ENCODE measurements around the gene PCID2.

DNA sequence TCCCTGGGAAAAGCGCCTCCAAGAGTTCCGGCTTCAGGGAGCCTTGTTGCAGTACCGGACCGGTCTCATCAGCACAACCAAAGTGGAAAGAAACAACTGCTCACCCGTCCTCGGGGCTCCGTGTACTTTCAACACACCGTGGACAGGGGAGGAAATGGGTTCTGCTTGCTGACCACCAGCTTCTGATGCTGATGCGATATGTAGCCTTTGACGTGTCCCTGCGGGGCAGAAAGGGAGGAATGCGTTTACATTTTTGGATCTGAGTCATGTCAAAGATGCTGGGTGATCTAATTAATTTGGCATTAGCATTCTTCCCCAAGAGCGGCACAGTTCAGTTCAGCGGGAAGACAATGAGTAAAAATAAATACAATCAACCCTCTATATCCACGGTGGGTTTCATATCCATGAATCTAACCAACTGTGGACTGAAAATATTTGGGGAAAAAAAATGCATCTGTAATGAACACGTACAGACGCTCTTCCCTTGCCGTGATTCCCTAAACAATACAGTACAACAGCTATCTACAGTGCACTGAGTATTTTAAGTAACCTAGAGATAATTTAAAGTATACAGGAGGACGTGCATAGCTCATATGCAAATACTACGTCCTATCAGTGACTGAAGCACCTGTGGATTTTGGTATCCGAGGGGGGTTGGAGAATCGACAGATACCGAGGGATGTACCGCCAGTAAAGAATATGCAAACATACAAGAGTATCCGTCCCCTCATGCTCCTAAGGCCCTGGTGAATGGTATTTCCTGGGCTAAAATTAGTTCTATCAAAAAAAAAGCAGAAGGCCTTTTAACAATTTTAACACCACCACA lies 30.2 kb downstream of the PCID2 start:
- no peak for TF ChIP-seq EZH2 (IDR thresholded peaks at IDR 0.05; ENCODE audit: borderline replicate concordance, low read length)
- TF ChIP-seq, protein P1, sequence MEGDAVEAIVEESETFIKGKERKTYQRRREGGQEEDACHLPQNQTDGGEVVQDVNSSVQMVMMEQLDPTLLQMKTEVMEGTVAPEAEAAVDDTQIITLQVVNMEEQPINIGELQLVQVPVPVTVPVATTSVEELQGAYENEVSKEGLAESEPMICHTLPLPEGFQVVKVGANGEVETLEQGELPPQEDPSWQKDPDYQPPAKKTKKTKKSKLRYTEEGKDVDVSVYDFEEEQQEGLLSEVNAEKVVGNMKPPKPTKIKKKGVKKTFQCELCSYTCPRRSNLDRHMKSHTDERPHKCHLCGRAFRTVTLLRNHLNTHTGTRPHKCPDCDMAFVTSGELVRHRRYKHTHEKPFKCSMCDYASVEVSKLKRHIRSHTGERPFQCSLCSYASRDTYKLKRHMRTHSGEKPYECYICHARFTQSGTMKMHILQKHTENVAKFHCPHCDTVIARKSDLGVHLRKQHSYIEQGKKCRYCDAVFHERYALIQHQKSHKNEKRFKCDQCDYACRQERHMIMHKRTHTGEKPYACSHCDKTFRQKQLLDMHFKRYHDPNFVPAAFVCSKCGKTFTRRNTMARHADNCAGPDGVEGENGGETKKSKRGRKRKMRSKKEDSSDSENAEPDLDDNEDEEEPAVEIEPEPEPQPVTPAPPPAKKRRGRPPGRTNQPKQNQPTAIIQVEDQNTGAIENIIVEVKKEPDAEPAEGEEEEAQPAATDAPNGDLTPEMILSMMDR (IDR thresholded peaks at IDR 0.05; ENCODE audit: low read length) = no peak

Measured in OCI-LY1 (cell line).